ENCODE measurements around the gene GNB1L.

GNB1L gene

DNA sequence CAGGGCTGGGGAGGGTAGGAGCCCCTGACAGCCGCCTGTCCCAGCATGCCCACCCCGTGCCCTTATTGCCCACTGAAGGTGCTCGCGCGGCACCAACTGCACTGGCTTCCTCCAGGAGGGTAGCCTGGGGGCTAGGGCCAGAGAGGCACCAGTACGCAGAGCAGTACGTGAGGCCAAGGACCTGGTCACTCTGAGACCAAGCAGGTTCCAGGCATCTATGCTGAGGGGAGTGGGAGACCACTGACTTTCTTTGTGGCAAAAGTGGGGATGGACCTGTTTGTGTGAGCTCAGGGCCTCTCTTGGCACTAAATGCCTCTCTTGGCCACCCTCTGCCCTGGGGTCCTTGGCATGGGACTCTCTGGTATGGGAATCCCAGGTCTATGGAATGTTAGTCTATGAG is 120.5 kb downstream of the GNB1L start:
- DNase-seq, result no peak
- intact Hi-C loops (cut with DNase I), result no loop called here

DNA sequence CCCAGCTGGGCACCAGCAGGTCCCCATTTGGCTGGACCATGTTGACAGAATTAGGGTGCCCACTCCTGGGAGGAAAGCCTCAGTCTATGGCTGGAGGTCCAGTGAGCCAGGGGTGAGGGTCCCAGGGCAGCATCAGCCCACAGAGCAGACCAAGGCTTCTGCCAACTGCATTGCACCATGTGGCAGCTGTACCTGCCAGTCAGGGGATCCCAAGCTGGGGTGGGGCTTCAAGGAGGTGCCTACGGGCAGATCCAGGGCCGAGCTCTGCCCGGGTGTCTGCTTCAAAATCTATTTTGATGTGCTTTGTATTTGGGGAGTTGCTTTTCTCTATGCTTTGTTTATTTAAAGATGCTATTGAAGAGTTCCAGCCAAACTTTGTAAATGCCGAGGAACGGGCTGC is 120.9 kb downstream of the GNB1L start:
- no peak for DNase-seq
- intact Hi-C loops (cut with DNase I), result no loop called here
